NCI-H345 treated with DMSO at 0.1 percent for 48 hours (cell line): ENCODE results near the gene PTP4A2.

Source experiments
- DNase-seq: peaks from one replicate; lab custom pipeline; 2025; ENCODE audit not compliant: unreplicated experiment; lab: John Stamatoyannopoulos, UW

PTP4A2 gene

GRCh38 chr1:31938184-31938975 lies at the start of gene PTP4A2:
Gene PTP4A2 (minus strand): TSS chr1:31938368. CDS start chr1:31919065, 19,303 bp downstream.
- peak; percentile 85 for DNase-seq

DNA sequence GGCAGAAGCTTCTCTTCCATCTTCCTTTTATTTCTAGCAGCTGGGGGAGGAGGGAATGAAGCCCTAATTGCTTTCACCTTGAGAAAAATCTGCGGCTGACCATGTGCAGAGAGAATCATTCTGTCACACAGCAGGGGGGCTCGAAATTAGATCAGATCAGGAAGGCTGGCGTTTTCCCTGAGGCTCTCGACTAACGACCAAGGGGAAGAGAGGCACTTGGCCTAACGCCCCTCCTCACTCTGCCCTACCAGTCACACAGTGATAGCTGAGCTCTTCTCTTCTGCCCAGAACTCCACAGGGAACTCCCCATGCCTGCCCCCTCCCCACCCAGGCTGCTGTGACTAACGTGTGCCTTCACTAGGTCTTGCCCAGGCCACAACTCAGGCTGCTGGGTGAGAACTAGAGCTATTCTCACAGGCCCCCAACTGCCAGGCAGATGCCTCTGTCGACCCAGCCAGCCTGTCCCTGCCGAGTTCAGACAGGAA lies 49.0 kb upstream of the PTP4A2 start:
- no peak for DNase-seq

- no peak for DNase-seq
Observed at GRCh38 chr1:31985430-31985829, 47.3 kb upstream of the PTP4A2 start.

DNA sequence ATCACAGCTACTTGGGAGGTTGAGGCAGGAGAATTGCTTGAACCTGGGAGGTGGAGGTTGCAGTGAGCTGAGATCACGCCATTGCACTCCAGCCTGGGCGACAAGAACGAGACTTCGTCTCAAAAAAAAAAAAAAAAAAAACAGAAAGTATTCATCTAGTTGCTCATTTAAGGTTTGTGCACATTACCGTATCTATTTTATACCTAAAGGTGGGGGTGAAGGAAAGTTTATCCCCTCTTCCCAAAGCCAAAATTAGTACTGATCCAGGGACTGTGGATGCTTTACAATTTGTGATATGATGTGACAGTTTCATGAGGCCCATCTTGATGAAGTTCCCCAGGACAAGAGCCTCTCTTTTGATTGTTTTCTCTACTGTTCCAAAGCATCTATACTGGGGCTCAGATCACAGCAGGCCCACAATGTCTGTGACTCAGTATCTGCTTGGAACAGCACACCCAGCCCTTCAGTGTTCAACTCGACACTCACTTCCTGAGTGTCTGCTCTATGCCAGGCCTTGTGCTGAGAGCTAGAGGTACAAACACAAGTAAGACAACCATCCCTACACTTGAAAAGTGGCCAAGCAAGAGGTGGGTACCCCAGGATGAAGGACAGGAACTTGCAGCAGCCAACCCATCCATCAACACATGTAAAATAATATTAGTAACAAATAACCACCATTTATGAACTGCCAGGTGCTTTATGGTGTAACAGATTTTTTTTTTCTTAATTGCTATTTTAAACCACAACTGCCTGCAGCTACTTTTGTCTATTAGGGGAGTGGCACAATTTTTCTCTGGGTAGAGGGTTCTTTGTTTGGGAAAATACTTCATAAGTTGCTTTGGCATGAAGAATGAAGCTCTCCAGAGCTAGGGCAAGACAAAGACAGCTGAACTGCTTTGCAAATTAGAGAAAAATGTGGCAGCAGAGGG lies 46.5 kb upstream of the PTP4A2 start:
- DNase-seq: no peak

GRCh38 chr1:31981972-31982371 lies 43.8 kb upstream of the PTP4A2 start:
- DNase-seq: no peak

- DNase-seq: no peak
Observed at GRCh38 chr1:31981456-31981839, 43.3 kb upstream of the PTP4A2 start.

DNA sequence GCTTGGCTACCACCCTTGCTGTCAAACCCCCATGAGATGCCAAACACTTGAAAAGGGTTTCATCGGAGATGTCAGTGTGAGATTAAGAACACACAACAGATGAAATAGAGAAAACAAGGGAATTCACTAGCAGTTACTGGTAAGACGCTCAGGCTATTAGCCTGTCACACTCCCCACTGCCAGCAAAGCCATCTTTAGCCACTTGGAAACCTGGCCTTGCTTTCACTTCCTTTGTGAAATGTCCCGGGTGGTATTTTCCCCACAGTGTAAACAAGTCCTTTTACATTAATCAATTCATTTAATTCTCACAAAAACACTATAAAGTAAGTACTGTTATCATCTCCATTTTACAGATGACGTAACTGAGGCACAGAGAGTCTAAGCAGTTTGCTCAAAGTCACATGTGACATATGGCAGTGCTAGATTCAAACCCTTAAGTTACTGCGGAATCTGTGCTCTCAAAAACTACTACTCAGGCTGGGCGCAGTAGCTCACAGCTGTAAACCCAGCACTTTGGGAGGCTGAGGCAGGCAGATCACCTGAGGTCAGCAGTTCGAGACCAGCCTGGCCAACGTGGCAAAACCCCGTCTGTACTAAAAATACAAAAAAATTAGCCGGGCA lies 42.8 kb upstream of the PTP4A2 start:
- DNase-seq: no peak

GRCh38 chr1:31978843-31979400 lies 40.8 kb upstream of the PTP4A2 start:
- DNase-seq: no peak

DNA sequence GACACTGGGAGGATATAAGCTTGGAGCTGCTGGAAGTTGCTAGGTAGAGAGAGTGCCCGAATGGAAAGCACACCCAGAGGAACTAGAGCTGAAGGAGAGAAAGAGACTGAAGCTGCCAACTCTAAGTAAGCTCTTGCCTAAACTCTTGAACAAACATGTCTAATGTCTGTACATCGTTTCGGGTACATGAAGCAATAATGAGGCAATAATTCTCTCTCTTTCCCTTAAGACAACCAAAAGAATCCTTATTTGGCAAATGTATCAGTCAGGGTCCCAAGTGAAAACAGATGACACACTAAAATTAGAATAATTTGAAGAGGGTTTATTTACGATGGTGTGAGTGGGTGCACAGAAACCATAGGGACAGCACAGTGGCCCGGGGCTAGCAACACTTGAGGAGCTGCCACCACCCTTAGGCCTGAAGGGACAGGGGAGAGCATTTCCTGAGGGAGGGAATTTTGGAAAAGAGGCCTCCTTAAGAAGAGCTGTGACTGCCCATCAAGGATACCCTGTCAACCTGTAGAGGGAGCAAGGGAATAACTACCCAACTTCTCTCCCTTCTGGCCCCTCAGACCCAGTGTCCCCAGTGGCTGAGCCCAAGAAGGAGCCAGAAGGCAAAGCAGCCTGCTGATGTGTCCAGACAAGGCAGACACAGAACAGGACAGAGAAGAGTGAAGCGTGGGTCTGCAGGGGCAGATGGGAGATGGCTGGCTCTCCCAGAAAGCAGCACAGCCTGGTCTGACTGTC lies 39.4 kb upstream of the PTP4A2 start:
- DNase-seq: no peak

GRCh38 chr1:31976401-31976800 lies 38.2 kb upstream of the PTP4A2 start:
- no peak for DNase-seq

GRCh38 chr1:31970873-31971272 lies 32.7 kb upstream of the PTP4A2 start:
- DNase-seq: no peak

GRCh38 chr1:31961536-31961935 lies 23.4 kb upstream of the PTP4A2 start:
- DNase-seq: no peak

GRCh38 chr1:31959521-31960340 lies 21.6 kb upstream of the PTP4A2 start:
- no peak for DNase-seq

DNA sequence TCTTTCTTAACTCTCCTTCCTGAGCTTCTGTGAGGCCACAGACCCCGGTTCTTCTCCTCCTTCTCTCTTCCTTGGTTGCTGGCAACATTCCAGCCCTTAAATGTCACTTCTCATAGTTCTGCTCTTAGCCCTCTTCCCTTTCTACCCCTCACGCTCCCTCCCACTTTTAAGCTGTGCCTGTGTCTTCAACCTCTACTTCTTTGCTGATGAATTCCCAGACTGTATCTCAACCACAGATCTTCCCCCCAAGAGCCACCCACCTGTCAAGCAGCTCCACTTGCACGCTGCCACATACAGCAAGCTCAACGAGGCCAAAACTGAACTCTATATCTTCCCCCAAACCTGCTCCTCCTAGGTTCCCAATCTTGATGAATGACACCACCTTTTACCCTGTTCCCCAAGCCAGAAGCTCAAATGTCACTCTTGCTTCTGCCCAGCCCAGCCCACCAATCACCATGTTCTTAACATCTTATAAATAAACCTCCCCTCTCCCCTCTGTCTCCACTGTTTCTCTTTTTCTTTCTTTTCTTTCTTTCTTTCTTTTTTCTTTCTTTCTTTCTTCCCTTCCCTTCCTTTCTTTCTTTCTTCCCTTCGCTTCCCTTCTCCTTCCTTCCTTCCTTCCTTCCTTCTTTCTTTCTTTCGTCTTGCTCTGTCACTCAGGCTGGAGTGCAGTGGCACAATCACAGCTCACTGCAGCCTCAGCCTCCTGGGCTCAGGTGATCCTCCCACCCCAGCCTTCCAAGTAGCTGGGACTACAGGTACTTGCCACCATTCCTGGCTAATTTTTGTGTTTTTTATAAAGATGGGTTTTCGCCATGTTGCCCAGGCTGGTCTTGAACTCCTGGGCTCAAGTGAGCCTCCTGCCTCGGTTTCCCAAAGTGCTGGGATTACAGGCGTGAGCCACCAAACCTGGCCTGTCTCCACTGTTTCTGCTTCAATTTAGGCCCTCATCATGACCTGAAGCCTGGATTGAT lies 19.8 kb upstream of the PTP4A2 start:
- DNase-seq: no peak

- no peak for DNase-seq
Observed at GRCh38 chr1:31955917-31956736, 18.0 kb upstream of the PTP4A2 start.

DNA sequence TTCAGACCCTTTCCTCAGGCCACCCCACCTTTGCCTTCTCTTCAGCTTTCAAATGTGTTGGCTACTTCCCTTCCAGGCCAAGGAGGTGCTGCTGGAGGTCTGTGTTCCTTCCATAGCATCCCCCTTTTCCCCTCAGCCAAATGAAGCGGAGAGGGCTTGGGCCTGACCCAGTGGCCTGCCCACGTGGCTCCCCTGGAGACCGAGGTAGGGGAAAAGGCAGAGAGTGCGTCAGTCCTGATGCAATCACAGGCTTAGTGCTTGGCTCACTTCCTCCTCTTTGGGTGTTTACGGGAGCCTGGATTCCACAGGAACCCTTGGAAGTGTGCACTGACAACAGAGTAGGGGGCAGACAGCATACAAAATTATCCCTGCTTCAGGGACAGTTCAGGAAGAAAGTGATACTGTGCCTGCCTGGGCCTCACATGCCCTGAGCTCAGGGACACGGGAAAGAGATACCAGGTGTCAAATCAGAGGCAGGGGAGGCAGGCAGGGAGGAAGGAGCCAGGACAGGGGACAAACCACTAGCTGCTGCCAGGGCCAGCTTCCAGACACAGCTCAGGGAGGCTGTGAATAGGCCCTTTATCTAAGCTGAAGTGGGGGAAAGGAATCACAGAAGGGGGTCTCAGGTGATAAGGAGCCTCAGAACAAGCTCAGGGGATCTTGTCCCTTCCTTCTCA lies 16.6 kb upstream of the PTP4A2 start:
- DNase-seq: no peak

GRCh38 chr1:31952825-31953220 lies 14.7 kb upstream of the PTP4A2 start:
- DNase-seq: no peak
